BE2C (cell line): ENCODE data around the gene KIZ.

Experiments
- DNase-seq: peaks from one replicate; pipeline ENCODE4 v3.0.0-alpha.2; 2020
- H3K27me3 ChIP-seq: fragments of 250-450 bp; sonication (Bioruptor Pico); 2 replicates; pipeline ENCODE4 v1.5.1; 2020; ENCODE audit warnings: mild to moderate bottlenecking
- H3K36me3 ChIP-seq: fragments of 250-450 bp; sonication (Bioruptor Pico); 2 replicates; pipeline ENCODE4 v1.5.1; 2020; ENCODE audit warnings: mild to moderate bottlenecking
- H3K4me1 ChIP-seq: fragments of 250-450 bp; sonication (Bioruptor Pico); 2 replicates; pipeline ENCODE4 v1.5.1; 2020
- H3K4me3 ChIP-seq: 2 replicates; pipeline ENCODE4 v1.5.1; 2011; ENCODE audit warnings: low read depth, low read length
- H3K9me3 ChIP-seq: fragments of 250-450 bp; sonication (Bioruptor Pico); 2 replicates; pipeline ENCODE4 v1.5.1; 2020
- CTCF ChIP-seq: IDR thresholded peaks from 2 replicates; pipeline ENCODE4 v1.5.1; 2012; ENCODE audit warnings: mild to moderate bottlenecking, low read depth, low read length

The KIZ gene

GRCh38 chr20:21151791-21152190, 25.9 kb downstream of the KIZ start:
- Histone ChIP-seq H3K9me3 (no peaks in the 10 kb centered on the region), H3K4me3 (no peak overlapping the region), H3K4me1 (peaks cover 13% of the 10 kb centered on the region), H3K27me3 (no peaks in the 10 kb centered on the region), H3K36me3 (no peaks in the 10 kb centered on the region; the same call in 1 of the 2 replicates)
- no peak for DNase-seq
- no peak for TF ChIP-seq CTCF

- H3K36me3 ChIP-seq, result no peaks in the 10 kb centered on the region
- H3K27me3 ChIP-seq, result no peaks in the 10 kb centered on the region
- no peak overlapping the region for H3K4me3 ChIP-seq
- no peaks in the 10 kb centered on the region for H3K4me1 ChIP-seq
- no peaks in the 10 kb centered on the region for H3K9me3 ChIP-seq
- no peak for DNase-seq
- TF ChIP-seq CTCF, result no peak
These were observed 28.8 kb downstream of the KIZ start for GRCh38 chr20:21154692-21155091.

GRCh38 chr20:21155268-21155667, 29.4 kb downstream of the KIZ start:
- no peaks in the 10 kb centered on the region for H3K4me1 ChIP-seq
- no peak for DNase-seq
- no peaks in the 10 kb centered on the region for H3K27me3 ChIP-seq
- H3K9me3 ChIP-seq, result no peaks in the 10 kb centered on the region
- H3K4me3 ChIP-seq, result no peak overlapping the region
- no peaks in the 10 kb centered on the region for H3K36me3 ChIP-seq
- TF ChIP-seq CTCF, result no peak

- Histone ChIP-seq H3K4me3 (no peak overlapping the region), H3K36me3 (no peaks in the 10 kb centered on the region), H3K4me1 (no peaks in the 10 kb centered on the region), H3K9me3 (no peaks in the 10 kb centered on the region), H3K27me3 (no peaks in the 10 kb centered on the region)
- TF ChIP-seq CTCF, result no peak
- DNase-seq, result no peak
These were observed 30.4 kb downstream of the KIZ start for GRCh38 chr20:21156266-21156665.

GRCh38 chr20:21157006-21157405, 31.1 kb downstream of the KIZ start:
- TF ChIP-seq CTCF, result no peak
- no peaks in the 10 kb centered on the region for H3K27me3 ChIP-seq
- H3K9me3 ChIP-seq, result no peaks in the 10 kb centered on the region
- H3K4me1 ChIP-seq, result no peaks in the 10 kb centered on the region
- no peaks in the 10 kb centered on the region for H3K36me3 ChIP-seq
- DNase-seq, result no peak
- no peak overlapping the region for H3K4me3 ChIP-seq

- Histone ChIP-seq H3K4me1 (no peaks in the 10 kb centered on the region), H3K9me3 (no peaks in the 10 kb centered on the region), H3K36me3 (no peaks in the 10 kb centered on the region), H3K27me3 (no peaks in the 10 kb centered on the region), H3K4me3 (no peak overlapping the region)
- DNase-seq, result no peak
- TF ChIP-seq CTCF, result no peak
These were observed 33.9 kb downstream of the KIZ start for GRCh38 chr20:21159658-21160380.
